Uterus (tissue), 2 donors: ENCODE measurements around the gene SLC30A3.

Experiments used
- CTCF ChIP-seq, 4 experiments: fragments of 200-600 bp in 2 of 4; fragments of 450-650 bp in 2 of 4; sonication (generic) in 2 of 4; IDR thresholded peaks; one replicate each; pipeline ENCODE4 v1.5.1; 2016 to 2019; ENCODE audit warnings: antibody characterized with exemption in 4 of 4, mild to moderate bottlenecking in 2 of 4, moderate library complexity in 1 of 4
- POLR2A ChIP-seq, 2 donors: fragments of 450-650 bp; IDR thresholded peaks; one replicate each; pipeline ENCODE4 v1.6.1; 2016; ENCODE audit warnings: antibody characterized with exemption in 2 of 2, mild to moderate bottlenecking in 1 of 2, moderate library complexity in 1 of 2

GRCh38 chr2:27265536-27265870, 2.7 kb upstream of the SLC30A3 start:
- TF ChIP-seq CTCF (IDR thresholded peaks at IDR 0.05) (no peak), POLR2A (IDR thresholded peaks at IDR 0.05) (no peak)
